GM12872 (cell line): Measurements from ENCODE around the gene PCIF1.

Experiments
- TF ChIP-seq, protein P1 (sequence below): IDR thresholded peaks from 3 replicates; pipeline ENCODE4 v1.5.1; 2011; ENCODE audit warnings: low read depth, mild to moderate bottlenecking, low read length, moderate library complexity; ENCODE audit not compliant: insufficient read depth

PCIF1 gene

DNA sequence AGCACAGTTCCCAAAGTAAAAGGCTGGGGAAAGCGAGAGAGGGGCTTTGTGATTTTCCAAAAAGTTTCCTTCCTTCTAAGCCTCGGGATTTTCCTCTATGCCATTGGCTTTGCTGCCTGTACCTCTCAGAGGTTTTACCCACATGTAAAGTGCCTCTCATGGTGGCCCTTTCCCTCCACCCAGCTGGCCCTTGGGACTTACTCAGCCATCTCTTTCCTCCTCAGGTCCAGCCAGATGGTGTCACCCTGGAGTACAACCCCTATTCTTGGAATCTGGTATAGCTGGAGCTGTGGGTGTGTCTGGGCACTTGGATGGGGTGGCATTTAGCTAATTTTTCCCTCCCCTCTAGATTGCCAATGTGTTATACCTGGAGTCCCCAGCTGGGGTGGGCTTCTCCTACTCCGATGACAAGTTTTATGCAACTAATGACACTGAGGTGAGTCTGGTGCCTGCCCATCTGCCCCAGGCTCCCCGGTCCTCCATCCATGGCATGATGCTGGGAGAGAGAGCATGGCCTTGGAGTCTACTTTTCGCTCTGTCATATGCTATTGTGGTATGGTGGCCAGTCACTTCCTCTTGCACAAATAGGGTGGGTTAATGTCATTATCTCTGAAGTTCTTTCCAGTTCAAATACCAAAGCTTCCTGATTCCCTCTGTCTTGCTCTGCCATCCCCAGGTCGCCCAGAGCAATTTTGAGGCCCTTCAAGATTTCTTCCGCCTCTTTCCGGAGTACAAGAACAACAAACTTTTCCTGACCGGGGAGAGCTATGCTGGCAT is 42.2 kb upstream of the PCIF1 start:
- TF ChIP-seq, protein P1, sequence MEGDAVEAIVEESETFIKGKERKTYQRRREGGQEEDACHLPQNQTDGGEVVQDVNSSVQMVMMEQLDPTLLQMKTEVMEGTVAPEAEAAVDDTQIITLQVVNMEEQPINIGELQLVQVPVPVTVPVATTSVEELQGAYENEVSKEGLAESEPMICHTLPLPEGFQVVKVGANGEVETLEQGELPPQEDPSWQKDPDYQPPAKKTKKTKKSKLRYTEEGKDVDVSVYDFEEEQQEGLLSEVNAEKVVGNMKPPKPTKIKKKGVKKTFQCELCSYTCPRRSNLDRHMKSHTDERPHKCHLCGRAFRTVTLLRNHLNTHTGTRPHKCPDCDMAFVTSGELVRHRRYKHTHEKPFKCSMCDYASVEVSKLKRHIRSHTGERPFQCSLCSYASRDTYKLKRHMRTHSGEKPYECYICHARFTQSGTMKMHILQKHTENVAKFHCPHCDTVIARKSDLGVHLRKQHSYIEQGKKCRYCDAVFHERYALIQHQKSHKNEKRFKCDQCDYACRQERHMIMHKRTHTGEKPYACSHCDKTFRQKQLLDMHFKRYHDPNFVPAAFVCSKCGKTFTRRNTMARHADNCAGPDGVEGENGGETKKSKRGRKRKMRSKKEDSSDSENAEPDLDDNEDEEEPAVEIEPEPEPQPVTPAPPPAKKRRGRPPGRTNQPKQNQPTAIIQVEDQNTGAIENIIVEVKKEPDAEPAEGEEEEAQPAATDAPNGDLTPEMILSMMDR, result no peak

DNA sequence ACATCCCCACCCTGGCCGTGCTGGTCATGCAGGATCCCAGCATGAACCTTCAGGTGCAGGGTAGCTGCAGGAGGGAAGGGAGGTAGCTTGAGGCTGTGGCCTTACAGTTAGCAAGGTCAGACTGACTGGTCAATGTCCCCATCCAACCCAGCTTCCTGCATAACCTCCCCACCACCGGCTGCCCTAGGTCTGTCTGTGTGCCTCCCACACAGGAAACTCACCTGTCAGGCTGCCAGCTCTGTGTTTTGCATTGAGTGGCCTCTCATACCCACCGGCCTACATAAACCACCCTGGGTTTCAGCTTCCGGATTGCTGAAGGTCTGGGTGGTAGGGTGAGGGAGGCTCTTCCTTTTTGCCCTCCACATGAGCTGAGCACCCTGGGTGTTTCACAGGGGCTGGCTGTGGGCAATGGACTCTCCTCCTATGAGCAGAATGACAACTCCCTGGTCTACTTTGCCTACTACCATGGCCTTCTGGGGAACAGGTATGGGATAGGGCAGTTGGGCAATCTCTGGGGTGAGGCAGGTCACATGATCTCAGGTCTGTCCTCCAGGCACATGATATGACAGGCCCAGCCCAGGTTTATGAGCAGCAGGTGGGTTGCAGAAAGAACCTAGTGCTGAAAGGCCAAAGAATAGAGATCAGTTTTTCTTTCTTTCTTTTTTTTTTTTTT is 41.5 kb upstream of the PCIF1 start:
- TF ChIP-seq, protein P1, result no peak

DNA sequence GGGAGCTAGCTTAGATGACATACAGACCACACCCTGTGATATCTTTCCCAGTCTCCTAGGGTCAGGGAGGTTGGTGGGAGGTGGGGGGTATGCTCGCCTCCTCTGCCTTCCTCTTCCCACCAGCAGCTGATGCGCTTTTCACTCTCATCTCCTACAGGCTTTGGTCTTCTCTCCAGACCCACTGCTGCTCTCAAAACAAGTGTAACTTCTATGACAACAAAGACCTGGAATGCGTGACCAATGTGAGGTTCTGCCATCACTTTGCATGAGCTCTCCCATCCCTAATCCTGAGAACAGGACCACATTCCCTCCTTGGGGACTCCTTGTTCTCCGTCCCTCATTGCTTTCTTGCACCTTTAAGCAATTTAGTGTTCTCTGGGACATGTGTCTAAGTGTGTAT is 40.7 kb upstream of the PCIF1 start:
- TF ChIP-seq, protein P1, result no peak

DNA sequence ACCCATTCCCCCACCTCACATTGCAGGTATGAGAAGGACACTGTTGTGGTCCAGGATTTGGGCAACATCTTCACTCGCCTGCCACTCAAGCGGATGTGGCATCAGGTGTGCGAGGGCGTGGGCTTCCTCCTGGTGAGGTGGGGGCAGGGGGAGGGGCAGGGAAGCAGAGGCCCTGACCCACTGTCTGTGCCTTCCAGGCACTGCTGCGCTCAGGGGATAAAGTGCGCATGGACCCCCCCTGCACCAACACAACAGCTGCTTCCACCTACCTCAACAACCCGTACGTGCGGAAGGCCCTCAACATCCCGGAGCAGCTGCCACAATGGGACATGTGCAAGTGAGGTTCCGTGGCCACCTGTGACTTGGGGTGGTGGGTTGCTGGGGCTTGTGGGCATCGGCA is 39.7 kb upstream of the PCIF1 start:
- TF ChIP-seq, protein P1, result no peak

DNA sequence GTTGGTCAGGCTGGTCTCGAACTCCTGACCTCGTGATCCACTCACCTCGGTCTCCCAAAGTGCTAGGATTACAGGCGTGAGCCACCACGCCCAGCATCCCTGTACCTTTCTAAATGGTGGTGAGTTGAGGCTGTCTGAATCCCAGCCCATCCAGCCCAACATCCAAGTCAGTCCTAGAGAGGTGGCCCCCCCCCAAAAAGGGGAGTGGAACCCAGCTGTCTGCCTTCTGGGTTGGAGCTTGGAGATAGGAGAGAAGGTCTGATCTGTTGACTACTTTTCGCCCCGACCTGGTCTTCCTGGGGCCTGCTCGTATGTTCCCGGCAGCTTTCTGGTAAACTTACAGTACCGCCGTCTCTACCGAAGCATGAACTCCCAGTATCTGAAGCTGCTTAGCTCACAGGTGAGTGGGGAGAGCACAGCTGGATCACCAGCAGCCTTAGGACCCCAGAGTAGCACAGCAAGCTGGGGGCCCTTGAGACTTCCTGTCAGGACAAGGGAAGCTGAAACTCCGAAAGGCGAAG is 37.8 kb upstream of the PCIF1 start:
- TF ChIP-seq, protein P1, result no peak

DNA sequence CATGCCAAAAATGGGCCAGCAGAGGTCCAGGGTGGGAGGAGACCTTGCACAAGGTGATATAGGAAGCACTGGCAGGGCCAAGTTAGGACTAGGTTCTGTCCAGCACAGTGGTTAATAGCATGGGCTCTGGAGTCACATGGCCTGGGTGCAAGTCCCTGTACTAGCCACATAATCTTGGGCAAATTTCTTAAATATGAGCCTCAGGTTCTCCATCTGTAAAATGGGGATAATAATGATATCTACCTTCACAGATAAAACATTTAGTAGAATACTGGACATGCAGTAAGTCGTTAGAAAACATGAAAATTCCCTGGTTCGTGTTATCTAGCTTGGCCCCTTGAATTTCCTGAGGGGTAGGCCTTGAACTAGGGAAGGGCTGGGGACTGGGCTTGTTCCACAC is 37.2 kb upstream of the PCIF1 start:
- TF ChIP-seq, protein P1, result no peak

DNA sequence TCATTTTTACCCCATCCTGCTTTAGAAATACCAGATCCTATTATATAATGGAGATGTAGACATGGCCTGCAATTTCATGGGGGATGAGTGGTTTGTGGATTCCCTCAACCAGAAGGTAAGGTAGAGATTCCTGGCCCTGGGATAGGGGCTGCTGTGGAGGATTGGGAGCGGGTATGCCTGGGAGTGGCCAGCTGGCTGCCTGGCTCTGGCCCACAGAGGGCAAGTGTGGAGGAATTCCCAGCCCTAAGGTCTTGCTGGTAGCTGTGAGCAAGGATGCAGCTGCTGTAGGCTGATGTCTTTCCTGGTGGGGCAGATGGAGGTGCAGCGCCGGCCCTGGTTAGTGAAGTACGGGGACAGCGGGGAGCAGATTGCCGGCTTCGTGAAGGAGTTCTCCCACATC is 36.8 kb upstream of the PCIF1 start:
- TF ChIP-seq, protein P1, result no peak
